NOMO-1 treated with DMSO at 0.1 percent for 48 hours (cell line): ENCODE measurements around the gene TNIP1.

Experiments
- DNase-seq: peaks from one replicate; lab custom pipeline; 2025; ENCODE audit not compliant: unreplicated experiment; lab: John Stamatoyannopoulos, UW

Gene TNIP1

DNA sequence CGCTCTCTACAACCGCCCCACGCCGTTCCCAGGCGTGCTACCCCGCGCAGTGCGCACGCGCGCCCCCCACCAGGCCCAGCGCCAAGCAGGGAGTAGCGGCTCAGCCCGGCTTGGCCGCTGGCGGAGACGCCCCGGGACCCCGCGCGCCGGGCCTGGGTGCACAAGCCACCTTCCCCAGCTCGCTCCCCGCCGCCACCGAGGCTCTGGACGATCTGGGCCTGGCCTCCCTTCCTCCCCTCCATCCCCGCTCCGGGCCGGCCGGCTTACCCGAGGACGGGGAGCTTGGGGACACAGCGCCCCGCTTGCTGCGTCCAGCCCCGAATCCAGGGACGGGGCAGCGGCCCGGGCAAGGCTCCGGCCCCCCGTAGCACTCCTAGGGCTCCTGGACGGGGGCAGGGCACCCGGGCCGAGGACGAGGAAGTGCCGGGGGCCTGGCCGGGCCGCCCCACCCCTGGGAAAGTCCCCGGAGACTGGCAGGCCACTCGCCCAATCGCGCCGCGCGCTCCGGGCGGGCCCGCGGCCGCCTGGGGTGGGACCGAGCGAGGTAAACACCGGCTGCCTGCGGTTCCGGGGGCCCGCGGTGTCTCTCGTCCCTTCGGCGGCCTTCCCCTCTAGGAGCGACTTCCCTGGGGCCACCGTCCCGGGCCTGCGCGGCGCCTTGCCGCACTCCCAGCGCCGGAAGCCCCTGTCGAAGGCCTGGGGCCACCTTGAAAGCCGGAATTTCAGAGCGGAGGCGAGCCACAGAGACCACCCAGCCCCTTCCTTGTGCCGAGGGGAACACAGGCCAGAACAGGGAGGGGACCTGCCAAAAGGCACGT lies at the start of gene TNIP1:
Gene TNIP1, minus strand, starts transcription at position 422 of the 818 bp plus-strand sequence. CDS start 15,939 bp downstream, outside the sequence.
- peak; percentile 83 for DNase-seq

DNA sequence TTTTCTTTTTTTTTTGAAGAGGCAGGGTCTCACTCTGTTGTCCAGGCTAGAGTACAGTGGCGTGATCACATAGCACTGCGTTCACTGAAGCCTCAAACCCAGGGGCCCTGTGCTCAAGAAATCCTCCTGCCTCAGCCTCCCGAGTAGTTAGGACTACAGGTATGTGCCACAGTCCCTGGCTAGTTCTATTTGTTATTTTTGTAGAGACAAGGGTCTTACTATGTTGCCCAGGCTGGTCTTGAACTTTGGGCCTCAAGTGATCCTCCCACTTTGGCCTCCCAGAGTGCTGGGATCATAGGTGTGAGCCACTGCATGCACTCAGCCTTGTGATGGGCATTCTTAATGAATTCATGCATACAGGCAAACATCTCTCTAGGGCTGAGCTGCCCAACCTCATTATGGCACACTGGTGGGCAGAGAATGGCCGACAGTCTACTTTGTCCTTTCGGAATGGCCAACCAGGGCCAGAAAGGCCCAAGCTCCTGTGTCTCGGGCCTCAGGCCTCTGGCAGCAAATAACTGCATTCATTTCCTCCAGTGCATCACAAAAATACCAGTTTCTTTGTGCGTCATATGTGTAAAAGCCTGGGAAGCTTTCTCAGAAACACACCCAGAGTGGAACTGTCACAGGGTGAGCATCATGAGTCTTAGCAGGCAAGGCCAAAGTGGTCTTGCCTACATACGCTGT lies 49.5 kb upstream of the TNIP1 start:
- no peak for DNase-seq

DNA sequence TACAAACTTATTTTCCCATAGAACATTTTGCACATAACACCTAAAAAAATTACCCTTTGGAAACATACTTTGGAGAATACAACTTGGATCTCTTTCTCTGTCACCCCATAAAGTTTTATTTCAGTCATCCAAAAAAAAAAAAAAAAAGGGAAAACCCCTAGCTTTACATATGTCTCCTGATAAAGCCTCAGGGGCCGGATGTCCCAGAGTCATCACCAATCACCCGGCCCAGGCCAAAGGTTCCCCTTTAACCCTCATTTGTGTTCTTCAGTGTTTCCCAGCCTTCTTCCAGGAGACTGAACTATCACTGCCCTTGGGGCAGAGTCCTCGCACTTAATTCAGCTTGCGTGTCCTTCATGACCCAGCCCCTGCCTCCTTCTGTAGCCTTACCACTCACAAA lies 48.0 kb upstream of the TNIP1 start:
- no peak for DNase-seq

DNA sequence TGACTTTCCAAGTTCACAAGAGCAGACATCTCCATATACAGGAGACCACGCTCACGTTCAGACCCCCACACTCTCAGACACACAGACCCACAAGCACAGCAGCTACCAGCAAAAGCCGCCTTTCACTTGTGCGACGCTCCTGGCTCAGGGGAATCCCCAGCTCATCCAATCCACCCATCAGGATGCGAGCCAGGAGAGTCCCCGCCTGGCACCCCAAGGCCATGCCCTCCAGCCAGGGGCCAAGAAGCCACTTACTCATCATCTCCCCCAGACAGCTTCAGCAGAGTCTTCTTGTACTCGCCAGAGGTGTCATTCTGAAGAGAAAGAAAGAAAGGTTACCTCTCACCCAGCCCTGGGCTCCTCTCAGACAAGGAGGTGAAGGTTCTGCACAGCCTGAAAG lies 47.1 kb upstream of the TNIP1 start:
- no peak for DNase-seq

- DNase-seq = peak; percentile 56
Measured at GRCh38 chr5:151126199-151126645, 45.4 kb upstream of the TNIP1 start.

GRCh38 chr5:151125421-151125820 lies 44.6 kb upstream of the TNIP1 start:
- peak; percentile 64 for DNase-seq

GRCh38 chr5:151123897-151124751 lies 43.3 kb upstream of the TNIP1 start:
- DNase-seq = no peak

GRCh38 chr5:151122828-151123227 lies 42.0 kb upstream of the TNIP1 start:
- DNase-seq = no peak

- DNase-seq = no peak
Measured at GRCh38 chr5:151121665-151122064, 40.8 kb upstream of the TNIP1 start.

DNA sequence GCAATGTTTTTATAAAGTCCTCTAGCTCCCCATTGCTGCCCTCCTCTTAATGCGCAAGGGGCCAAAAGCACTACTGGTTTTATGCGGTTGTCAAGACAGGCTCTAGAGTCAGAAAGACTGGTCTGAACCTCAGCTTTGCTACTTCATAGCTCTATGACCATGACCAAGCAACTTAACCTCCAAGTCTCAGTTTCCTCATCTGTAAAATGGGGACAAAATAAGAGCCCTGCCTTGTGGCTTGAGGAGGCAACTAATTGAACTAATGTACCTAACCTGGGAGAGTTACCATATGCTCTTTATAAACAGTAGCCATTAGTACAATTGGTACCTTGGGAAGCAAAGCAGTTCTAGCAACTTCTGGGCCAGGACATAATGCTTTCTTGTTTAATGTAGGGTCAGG lies 40.3 kb upstream of the TNIP1 start:
- no peak for DNase-seq

DNA sequence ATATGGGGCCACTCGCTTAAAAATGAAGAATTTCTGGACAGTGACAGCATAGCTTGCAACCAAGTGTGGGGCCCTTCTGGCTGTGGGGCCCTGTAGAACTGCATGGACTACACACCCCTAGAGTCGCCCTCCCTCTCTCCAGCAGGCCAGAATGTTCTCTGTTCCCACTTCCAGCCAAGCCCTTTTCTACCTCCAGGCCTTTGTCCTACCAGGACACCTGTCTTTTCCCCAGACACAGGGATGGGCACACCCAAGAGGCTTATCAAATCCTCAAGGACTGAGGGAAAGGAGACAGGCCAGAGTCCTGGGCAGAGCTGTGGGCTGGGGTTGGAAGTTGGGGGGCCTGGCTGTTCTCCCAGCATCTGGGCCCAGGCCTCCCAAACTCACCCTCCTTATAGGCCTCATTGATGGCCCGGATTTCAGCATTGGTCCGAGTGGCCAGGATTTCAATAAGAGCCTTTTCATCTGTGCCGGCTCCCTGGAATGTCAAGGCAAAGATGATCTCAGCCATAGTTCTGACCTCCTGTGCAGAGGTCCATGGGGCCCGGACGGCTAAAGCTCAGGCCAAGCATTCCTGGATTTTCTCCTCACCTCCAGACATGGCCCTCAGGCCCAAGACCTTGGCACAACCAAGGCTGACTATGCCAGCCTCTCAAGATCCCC lies 38.2 kb upstream of the TNIP1 start:
- DNase-seq = no peak

- DNase-seq = peak; percentile 72
Measured at GRCh38 chr5:151115272-151115905, 34.6 kb upstream of the TNIP1 start.

GRCh38 chr5:151113651-151114050 lies 32.8 kb upstream of the TNIP1 start:
- DNase-seq = no peak

GRCh38 chr5:151110992-151111391 lies 30.2 kb upstream of the TNIP1 start:
- no peak for DNase-seq

- DNase-seq = no peak
Measured at GRCh38 chr5:151110122-151110681, 29.4 kb upstream of the TNIP1 start.

DNA sequence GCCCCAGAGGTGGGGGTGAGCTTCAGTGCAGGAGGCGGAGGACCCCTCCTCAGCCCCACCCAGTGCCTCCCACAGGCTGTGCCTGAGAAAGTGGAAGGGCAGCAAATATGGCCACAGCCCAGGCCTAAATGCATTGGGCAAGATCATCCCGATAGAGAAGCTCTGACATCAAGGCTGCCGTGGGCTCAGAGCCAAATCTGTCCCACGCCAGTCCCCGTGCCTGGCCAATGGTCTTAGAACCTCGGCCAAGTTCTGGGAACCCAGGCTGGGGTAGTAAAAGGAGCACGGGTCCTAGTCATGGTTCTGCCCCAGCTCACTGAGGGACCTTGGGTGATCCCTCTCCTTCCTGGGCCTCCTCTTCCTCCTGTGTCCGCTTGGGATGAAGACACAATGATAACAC lies 27.7 kb upstream of the TNIP1 start:
- DNase-seq = no peak

DNA sequence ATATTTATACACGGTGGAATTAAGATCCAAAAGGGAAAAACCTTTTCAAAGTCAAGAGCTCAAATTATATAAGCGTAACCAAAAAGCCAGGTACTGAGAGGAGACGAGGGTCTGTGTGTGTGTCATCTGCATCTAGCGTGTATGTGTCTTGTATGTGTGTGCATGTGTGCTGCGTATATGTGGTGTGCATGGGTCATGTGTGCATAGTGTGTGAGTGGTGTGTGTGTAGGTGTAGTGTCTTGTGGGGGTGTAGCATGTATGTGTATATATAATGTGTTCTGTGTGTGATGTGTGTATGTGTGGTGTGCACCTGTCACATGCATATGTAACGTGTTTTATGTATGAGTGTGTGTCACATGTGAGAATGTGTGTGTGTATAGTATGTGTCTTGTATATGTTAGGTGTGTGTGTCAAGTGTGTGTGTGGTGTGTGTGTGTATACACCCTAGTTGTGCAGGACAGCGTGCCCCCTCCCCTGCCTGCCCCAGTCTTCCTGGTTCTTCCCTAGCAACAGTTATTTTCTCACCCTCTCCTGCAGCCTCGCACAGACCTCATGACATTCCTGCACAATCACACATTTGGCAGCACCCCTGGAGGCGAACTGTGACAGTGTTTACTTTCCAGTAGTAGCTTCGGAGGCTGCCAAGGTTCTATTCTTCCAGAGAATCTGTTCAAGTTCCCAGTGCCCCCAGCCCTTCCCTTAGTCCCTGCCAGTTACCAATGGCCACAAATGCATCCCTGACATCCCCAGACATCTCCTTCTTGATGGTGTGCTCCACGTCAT lies 27.1 kb upstream of the TNIP1 start:
- DNase-seq = no peak

- DNase-seq = no peak
Measured at GRCh38 chr5:151107084-151107483, 26.2 kb upstream of the TNIP1 start.

DNA sequence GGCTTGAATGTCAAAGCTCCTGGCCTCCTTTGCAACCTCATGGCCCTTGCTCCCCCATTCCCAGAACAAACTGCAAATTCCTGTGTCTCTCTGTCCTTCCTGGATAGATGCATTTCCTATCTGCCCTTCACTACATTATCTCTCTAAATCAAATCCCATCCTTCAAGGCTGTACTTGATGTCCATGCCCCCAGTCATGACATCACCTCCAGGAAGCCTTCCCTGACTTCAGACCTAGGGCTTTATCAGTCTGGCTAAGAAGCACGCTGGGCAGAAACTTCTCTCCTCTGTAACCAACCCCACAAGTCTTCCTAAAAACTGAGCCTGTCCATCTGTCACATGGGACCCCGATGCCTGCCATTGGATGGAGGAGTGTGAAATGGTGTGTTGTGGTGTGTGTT lies 25.7 kb upstream of the TNIP1 start:
- no peak for DNase-seq
